ENCODE measurements around the gene IQCM.

Gene IQCM

DNA sequence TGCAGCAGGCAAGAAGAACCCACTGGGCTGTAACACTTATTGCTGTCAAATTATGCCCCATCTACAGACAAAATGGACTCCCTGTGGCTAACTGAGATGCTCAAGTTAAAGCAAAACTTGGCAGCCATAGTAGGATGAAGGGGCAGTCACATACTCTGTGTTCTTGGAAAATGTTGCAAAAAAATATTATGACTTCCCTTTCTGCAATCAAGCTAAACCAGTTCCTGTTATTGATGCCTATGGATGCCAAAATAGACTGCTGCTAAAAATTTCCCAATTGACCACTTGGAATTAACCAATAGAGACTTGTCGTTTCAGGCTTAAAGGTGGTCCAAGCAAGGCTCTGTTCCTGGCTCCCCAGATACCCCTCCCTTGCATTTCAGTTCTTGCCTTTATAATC lies 49.5 kb downstream of the IQCM start:
- DNase-seq, result no peak

- no peak for DNase-seq
Measured at GRCh38 chr4:149765630-149766029, 50.0 kb downstream of the IQCM start.

DNA sequence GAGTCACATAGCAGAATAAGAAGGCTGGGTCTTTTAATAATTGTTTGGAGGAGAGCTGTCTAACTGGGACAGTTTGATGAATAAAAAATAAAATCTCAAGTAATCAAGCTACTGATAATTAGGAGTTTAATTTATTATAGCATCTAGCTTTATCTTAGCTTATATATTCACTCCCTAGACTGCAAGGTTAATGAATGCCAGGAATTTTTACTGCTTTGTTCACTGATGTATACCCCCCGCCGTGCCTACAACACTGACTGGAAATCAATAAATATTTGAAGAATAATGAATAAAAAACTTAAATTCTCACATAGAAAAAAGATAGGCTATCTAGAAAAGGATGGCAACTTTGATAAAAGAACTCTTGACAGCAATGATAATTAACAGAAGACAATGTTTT lies 59.7 kb downstream of the IQCM start:
- DNase-seq, result no peak

- DNase-seq, result no peak
Measured at GRCh38 chr4:149754526-149754925, 61.1 kb downstream of the IQCM start.

DNA sequence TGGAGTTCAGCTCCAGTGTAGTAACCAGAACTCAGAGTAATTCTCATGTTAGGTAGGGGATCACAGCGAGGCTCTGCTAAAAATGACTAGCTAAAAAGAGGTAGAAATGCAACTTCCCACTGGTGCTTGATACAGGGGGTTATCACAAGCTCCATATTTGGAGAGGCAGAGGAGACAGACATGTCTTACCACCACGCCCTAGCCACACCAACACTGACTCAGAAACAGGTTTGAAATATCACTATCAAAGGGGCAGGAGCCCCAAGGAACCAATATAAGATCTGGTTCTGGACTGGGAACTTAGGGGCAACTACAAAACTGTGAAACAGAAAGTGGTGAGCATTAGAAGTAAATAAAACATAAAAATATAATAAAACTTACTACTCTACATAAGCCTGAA lies 62.9 kb downstream of the IQCM start:
- DNase-seq, result no peak

- no peak for DNase-seq
Measured at GRCh38 chr4:149751174-149751573, 64.5 kb downstream of the IQCM start.

- DNase-seq, result no peak
Measured at GRCh38 chr4:149749784-149750183, 65.9 kb downstream of the IQCM start.

- DNase-seq, result no peak
Measured at GRCh38 chr4:149747646-149748045, 68.0 kb downstream of the IQCM start.

- no peak for DNase-seq
Measured at GRCh38 chr4:149746276-149746675, 69.4 kb downstream of the IQCM start.

GRCh38 chr4:149741186-149741831 lies 74.3 kb downstream of the IQCM start:
- DNase-seq, result no peak

- no peak for DNase-seq
Measured at GRCh38 chr4:149738156-149738555, 77.5 kb downstream of the IQCM start.

DNA sequence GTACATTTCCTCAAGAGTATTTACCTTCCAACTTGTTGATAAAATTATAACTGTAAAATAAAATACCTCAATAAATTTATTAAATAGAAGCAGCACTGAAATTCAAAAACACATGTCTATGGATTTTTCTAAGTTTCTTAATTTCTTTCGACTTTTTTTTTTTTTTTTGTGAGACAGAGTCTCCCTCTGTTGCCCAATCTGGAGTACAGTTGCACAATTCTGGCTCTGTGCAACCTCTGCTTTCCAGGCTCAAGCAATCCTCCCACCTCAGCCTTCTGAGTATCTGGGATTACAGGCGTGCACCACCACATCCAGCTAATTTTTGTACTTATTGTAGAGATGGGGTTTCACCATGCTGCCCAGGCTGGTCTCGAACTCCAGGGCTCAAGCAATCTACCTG lies 79.8 kb downstream of the IQCM start:
- no peak for DNase-seq

DNA sequence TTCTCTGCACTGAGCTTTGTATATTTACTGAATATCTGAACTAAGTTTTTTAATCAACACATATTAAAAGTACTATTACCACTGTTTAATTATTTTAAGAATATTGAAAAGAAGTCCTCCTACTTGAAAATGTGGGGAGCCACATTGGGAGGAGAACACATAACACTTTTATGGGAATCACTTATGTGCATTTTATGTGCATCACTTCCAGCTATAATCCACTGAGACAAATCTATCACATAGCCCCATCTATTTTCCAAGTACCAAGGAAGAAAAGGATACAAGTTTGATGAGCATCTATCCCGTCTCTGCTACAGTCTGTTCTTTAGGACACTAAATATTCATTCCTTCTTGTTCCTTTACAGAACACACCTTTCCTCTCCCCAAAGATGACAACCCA lies 87.2 kb downstream of the IQCM start:
- no peak for DNase-seq

DNA sequence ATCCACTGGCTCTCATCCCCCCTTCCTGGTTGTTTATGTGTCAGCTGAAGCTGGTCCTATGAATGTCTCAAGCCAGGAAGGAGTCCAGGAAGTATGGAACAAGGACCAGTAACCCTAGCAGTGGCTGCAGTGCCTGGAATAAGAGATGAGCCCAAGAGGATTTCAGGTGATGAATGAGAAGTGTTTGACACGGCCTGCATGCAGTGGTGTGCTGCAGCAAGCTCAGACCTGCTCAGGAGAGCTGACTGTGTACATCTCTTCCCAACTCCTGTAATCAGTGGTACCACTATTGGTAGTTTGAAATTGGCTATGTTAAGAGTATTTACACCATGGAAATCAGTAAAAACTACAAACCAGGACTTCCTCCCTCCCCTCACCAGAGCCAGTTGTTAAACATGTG lies 88.0 kb downstream of the IQCM start:
- DNase-seq, result no peak

DNA sequence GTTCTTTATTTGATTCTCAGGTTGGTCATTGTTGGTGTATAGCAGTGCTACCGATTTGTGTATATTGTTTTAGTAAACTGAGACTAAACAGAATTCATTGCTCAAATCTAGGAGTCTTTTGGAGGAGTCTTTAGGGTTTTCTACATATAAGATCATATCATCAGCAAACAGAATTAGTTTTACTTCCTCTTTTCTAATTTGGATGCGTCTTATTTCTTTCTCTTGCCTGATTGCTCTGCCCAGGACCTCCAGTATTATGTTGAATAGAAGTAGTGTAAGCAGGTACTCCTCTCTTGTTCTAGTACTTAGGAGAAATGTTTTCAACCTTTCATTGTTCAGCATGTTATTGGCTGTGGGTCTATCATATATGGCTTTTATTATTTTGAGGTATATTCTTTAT lies 92.6 kb downstream of the IQCM start:
- no peak for DNase-seq

- no peak for DNase-seq
Measured at GRCh38 chr4:149719806-149720205, 95.8 kb downstream of the IQCM start.

GRCh38 chr4:149719357-149719756 lies 96.3 kb downstream of the IQCM start:
- DNase-seq, result no peak

- DNase-seq, result no peak
Measured at GRCh38 chr4:149718500-149718899, 97.1 kb downstream of the IQCM start.

- no peak for DNase-seq
Measured at GRCh38 chr4:149716728-149717127, 98.9 kb downstream of the IQCM start.

GRCh38 chr4:149715822-149716585 lies 99.6 kb downstream of the IQCM start:
- DNase-seq, result no peak

DNA sequence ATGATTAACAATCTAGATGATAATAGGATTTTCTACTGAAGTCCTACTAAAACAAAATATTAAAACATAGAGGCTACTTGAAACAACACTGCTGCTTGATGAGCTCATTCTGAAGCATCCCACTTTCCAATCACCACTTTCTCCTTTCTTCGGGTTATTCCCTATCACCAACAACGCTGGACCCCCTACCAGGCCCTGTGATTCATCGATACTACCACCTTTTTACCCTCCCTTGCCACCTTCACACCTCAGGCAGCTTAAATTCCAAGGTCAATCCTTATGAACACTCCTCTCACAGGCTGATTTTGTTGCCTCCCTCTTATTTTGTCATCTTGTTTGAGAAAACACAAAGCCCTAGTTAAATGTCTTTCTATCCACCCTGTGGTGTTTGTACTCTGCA lies 102.6 kb downstream of the IQCM start:
- DNase-seq, result no peak

DNA sequence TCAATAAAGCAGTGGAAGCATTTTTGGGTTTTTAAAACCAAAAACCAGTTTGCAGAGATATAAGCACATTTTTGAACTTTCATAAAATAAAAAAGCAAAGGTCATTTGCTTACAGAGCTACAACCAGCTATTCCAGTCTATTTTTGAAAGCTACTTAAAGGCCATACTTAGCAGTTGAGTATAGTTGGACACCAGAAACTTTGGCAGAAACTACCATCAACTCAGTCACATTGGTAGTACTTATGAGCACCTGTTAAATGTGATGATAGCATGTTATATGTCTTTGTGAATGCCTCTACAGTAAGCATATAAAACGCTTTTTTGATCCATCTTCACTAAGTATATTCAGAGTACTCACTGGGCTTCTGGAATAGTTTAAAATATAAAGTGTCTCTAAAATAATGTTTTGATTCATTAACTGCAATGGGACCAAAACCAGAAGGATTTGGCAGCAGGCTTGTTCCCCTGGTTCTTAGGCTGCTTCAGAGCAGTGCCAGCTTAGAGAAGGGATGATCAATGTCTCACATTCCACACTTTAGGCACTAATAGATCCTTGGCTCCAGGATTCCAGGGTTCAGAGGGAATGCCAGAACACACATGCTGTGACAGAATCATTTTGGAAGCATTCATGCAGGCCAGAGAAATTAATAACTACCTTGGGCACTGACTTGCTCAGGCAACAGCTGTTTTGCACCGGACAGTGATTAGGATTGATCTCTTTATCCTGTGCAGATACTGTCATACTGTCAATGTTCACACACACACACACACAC lies 103.9 kb downstream of the IQCM start:
- no peak for DNase-seq

GRCh38 chr4:149709640-149710039 lies 106.0 kb downstream of the IQCM start:
- DNase-seq, result no peak

- no peak for DNase-seq
Measured at GRCh38 chr4:149708513-149709130, 107.0 kb downstream of the IQCM start.
